NOMO-1 treated with dmso at 0.1 percent for 144 hours (cell line): ENCODE data around the gene NUPR1.
"Not testable (repeated sequence)": the region's sequence is repeated elsewhere in the genome, so short reads cannot be mapped to it uniquely, and the experiment has no call there.

Experiments used
- DNase-seq: peaks from one replicate; lab custom pipeline; 2025; ENCODE audit not compliant: unreplicated experiment; lab: John Stamatoyannopoulos, UW

NUPR1 gene

GRCh38 chr16:28555561-28555960 is 16.8 kb upstream of the NUPR1 start:
- DNase-seq = no peak

- no peak for DNase-seq
Observed at GRCh38 chr16:28554634-28555423, 16.1 kb upstream of the NUPR1 start.

- DNase-seq = peak; percentile 86
Observed at GRCh38 chr16:28553776-28554633, 15.2 kb upstream of the NUPR1 start, which contains the start of gene SGF29. Gene SGF29, plus strand, starts transcription at chr16:28553920. Its CDS starts 27,150 bp downstream, at chr16:28581070.

- peak; percentile 54 for DNase-seq
Observed at GRCh38 chr16:28549301-28549899, 10.6 kb upstream of the NUPR1 start.

GRCh38 chr16:28548306-28548802 is 9.6 kb upstream of the NUPR1 start:
- DNase-seq = no peak

- no peak for DNase-seq
Observed at GRCh38 chr16:28546626-28547025, 7.9 kb upstream of the NUPR1 start.

GRCh38 chr16:28545964-28546363 is 7.2 kb upstream of the NUPR1 start:
- DNase-seq = not testable (repeated sequence)

- no peak for DNase-seq
Observed at GRCh38 chr16:28544998-28545397, 6.2 kb upstream of the NUPR1 start.

- peak; percentile 82 for DNase-seq
Observed at GRCh38 chr16:28543072-28543471, 4.3 kb upstream of the NUPR1 start.

GRCh38 chr16:28542646-28543045 is 3.9 kb upstream of the NUPR1 start:
- DNase-seq = no peak

GRCh38 chr16:28540346-28540745 is 1.6 kb upstream of the NUPR1 start:
- no peak for DNase-seq

GRCh38 chr16:28537964-28538732 is 626 bp downstream of the NUPR1 start:
- no peak for DNase-seq

GRCh38 chr16:28537076-28537475 is 1.7 kb downstream of the NUPR1 start:
- no peak for DNase-seq

GRCh38 chr16:28534542-28535373 is 4.0 kb downstream of the NUPR1 start:
- DNase-seq = peak; percentile 88

GRCh38 chr16:28532940-28533647 is 5.7 kb downstream of the NUPR1 start:
- DNase-seq = no peak

- no peak for DNase-seq
Observed at GRCh38 chr16:28531777-28532744, 6.7 kb downstream of the NUPR1 start.

- no peak for DNase-seq
Observed at GRCh38 chr16:28529124-28529523, 9.7 kb downstream of the NUPR1 start.

- no peak for DNase-seq
Observed at GRCh38 chr16:28528463-28528867, 10.3 kb downstream of the NUPR1 start.
